Psoas muscle (tissue), 8 donors: ENCODE results near the gene DHX9. TPM values are rescaled to one million over a fixed set of nuclear protein-coding genes. Genes with fewer than 3 reads are reported as not detected.

ENCODE experiments used
- ATAC-seq, 4 donors: fragments of 200-7000 bp; cut with Tn5 transposase; one replicate each; pipeline ENCODE4 v1.9.1; 2020; ENCODE audit warnings: moderate library complexity in 3 of 4, mild to moderate bottlenecking in 2 of 4
- DNase-seq, 2 donors: peaks; one replicate each; pipeline ENCODE4 v3.0.0-alpha.2; 2020
- H3K27ac ChIP-seq: fragments of 200-600 bp; one replicate; pipeline ENCODE4 v1.8.0; 2022
- H3K27me3 ChIP-seq, 3 donors: fragments of 200-600 bp in 1 of 3; one replicate each; pipeline versions ENCODE4 v1.6.1 to v1.8.0; 2013 to 2022; ENCODE audit warnings: low read length in 2 of 3, mild to moderate bottlenecking in 2 of 3, moderate library complexity in 1 of 3; ENCODE audit not compliant: insufficient read depth in 3 of 3
- H3K36me3 ChIP-seq, 2 donors: fragments of 200-600 bp in 1 of 2; one replicate each; pipeline versions ENCODE4 v1.6.1 to v1.8.0; 2013 to 2022; ENCODE audit warnings: low read depth in 1 of 2, mild to moderate bottlenecking in 1 of 2, moderate library complexity in 1 of 2; ENCODE audit not compliant: insufficient read depth in 1 of 2
- H3K4me1 ChIP-seq: fragments of 200-600 bp; one replicate; pipeline ENCODE4 v1.8.0; 2022
- H3K4me3 ChIP-seq: fragments of 200-600 bp; one replicate; pipeline ENCODE4 v1.8.0; 2022; ENCODE audit warnings: mild to moderate bottlenecking
- H3K9me3 ChIP-seq: fragments of 200-600 bp; one replicate; pipeline ENCODE4 v1.8.0; 2022
- WGBS, 3 donors: extraction: QIAGEN DNeasy Blood & Tissue Kit; methylation state at CpG; one replicate each; pipeline versions ENCODE4 v1.1.6 to v1.1.7; 2013; 5-methylcytosine and 5-hydroxymethylcytosine counted together
- intact Hi-C, 2 donors: fragments of 100-400 bp; cut with DNase I; formaldehyde crosslinking; loops; one replicate each; pipeline versions ENCODE4 v1.11.0 to v1.14.2; 2022
- polyA plus RNA-seq, 3 donors: library from polyadenylated mRNA; stranded (reverse); fragments of 200-250 nt; gene quantifications; one replicate each; pipeline ENCODE4 v1.2.3, GENCODE V29; 2013
- total RNA-seq, 4 donors: library from RNA; stranded (reverse); fragmentation: NEBNext Ultra II Directional in 2 of 4; extraction: Animal tissue kit (Norgen Biotek cat#: 25700) in 2 of 4; gene quantifications; one replicate each; pipeline versions ENCODE4 v1.2.1 to v1.2.4, GENCODE V29; 2021 to 2023
- TF ChIP-seq, protein P1 (sequence below): fragments of 200-600 bp; IDR thresholded peaks from one replicate; pipeline ENCODE4 v1.8.0; 2022; ENCODE audit warnings: antibody characterized with exemption
- donor health status: healthy with polysubstance abuse.
- donor health status: DM: no; HTN: no; CAD: no; lungs with moderate emphysema.
- donor health status: Bipolar disorder and iron deficiency.
- donor health status: healthy.
- donor health status: DM: yes; HTN: yes; CAD: no.
- donor health status: DM: no; HTN: no; CAD: no.
- donor health status: DM: no; HTN: no; CAD: no.
- donor health status: DM: yes; HTN: yes; CAD: no.

DHX9 gene
- total and polyA plus RNA-seq, 7 donors = 31.8 to 60.3 (median 56.0) TPM

DNA sequence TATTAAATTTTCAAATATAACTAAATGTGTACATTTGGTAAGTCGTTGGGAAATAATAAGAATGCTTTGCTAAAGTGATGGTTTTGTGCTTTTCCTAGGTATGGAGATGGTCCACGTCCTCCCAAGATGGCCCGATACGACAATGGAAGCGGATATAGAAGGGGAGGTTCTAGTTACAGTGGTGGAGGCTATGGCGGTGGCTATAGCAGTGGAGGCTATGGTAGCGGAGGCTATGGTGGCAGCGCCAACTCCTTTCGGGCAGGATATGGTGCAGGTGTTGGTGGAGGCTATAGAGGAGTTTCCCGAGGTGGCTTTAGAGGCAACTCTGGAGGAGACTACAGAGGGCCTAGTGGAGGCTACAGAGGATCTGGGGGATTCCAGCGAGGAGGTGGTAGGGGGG is 47.8 kb downstream of the DHX9 start:
- no peak for DNase-seq
- Histone ChIP-seq H3K4me3 (no peak overlapping the region), H3K27me3 (no peaks in the 10 kb centered on the region), H3K4me1 (no peaks in the 10 kb centered on the region), H3K36me3 (peaks cover 13 to 72% of the 10 kb centered on the region in 2 donors), H3K27ac (no peak overlapping the region), H3K9me3 (no peaks in the 10 kb centered on the region)
- intact Hi-C loops = loop anchor here in 1 of 2 donors (5.0 to 10.0 kb wide), 2 partner anchors 35 to 238 kb away; no protein-coding TSS in a partner anchor
- TF ChIP-seq, protein P1, sequence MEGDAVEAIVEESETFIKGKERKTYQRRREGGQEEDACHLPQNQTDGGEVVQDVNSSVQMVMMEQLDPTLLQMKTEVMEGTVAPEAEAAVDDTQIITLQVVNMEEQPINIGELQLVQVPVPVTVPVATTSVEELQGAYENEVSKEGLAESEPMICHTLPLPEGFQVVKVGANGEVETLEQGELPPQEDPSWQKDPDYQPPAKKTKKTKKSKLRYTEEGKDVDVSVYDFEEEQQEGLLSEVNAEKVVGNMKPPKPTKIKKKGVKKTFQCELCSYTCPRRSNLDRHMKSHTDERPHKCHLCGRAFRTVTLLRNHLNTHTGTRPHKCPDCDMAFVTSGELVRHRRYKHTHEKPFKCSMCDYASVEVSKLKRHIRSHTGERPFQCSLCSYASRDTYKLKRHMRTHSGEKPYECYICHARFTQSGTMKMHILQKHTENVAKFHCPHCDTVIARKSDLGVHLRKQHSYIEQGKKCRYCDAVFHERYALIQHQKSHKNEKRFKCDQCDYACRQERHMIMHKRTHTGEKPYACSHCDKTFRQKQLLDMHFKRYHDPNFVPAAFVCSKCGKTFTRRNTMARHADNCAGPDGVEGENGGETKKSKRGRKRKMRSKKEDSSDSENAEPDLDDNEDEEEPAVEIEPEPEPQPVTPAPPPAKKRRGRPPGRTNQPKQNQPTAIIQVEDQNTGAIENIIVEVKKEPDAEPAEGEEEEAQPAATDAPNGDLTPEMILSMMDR = no peak
- ATAC-seq = no peak
- WGBS, 3 donors = 97% methylated on average over 11 of the region's 11 CpGs

DNA sequence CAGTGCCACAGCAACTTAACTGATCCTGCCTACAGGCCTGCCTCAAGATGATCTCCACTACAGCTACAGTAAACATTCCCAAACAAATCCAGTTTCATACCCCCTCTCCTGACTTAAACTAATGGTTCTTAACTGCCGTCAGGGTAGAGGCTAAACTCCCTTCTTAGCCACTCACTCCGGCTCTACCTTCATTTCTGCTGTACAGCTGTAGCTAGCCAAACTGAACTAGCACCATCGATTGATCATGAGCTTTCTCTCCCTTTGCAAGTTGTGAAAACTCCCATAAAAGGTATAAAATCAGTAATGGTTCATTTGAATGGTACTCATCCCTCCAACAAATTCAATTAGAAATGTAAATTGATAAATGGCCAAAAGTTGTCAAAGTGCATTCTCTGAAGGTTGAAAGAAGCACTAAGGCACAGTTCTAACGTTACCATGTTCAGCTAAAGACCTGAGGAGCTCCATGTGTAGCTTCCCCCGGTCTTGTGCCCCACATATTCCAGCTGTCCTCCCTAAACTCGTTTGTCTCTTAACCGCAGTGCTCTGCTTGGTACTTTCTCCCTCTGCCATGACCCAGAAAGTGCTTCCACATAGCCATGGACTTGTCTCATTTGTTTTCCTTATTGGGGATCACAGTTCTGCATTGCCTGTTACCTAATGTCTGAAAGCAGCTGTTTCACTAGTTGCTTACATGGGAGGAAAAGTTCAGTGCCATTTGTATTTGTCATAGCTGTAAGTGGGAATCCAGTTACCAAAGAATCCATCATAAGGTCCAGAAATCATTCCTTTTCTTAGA is 49.8 kb downstream of the DHX9 start:
- H3K4me1 ChIP-seq = no peaks in the 10 kb centered on the region
- TF ChIP-seq, protein P1 = no peak

DNA sequence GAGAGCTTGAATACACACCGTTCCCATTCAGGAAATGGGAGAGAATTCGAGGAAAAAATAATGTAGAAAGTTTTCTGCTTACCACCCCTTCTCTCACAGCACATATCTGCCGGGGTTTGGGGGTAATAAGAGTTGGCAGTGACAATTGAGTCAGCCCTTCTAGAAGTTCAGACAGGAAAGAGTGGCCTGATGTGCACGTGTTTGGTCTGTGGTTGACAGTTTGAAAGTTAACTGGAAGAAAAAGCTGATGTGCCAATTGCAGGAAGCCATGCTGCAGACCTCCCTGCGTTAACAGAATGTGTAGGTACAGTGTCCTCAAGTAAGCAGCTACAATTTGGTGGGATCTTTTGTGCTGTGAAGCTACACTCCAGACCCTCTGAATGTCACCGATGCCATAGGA is 50.9 kb downstream of the DHX9 start:
- no peaks in the 10 kb centered on the region for H3K27me3 ChIP-seq
- no peaks in the 10 kb centered on the region for H3K4me1 ChIP-seq
- TF ChIP-seq, protein P1 = no peak
- no peak overlapping the region for H3K4me3 ChIP-seq
- H3K27ac ChIP-seq = no peak overlapping the region
- peaks cover 4% of the 10 kb centered on the region for H3K9me3 ChIP-seq
- peaks cover 5 to 42% of the 10 kb centered on the region in 2 donors for H3K36me3 ChIP-seq
- DNase-seq = no peak
- ATAC-seq = peak in 2 of 4 donors; percentile 22 to 27
- WGBS, 3 donors = 66 to 70% (median 68%) methylated on average over 6 of the region's 6 CpGs
- intact Hi-C loops = loop anchor here in 1 of 2 donors (5.0 to 10.0 kb wide), 2 partner anchors 38 to 235 kb away; no protein-coding TSS in a partner anchor

More for the DNA sequence above, 49.8 kb downstream of the DHX9 start:
- Histone ChIP-seq H3K4me3 (no peak overlapping the region), H3K9me3 (peaks cover 4% of the 10 kb centered on the region), H3K36me3 (peaks cover 9 to 53% of the 10 kb centered on the region in 2 donors), H3K27ac (peak overlapping the region; percentile 3), H3K27me3 (no peaks in the 10 kb centered on the region)
- intact Hi-C loops = loop anchor here in 1 of 2 donors (5.0 to 10.0 kb wide), 2 partner anchors 37 to 236 kb away; no protein-coding TSS in a partner anchor
- 75 to 79% (median 76%) methylated on average over 7 of the region's 7 CpGs for WGBS, 3 donors
- ATAC-seq = peak; percentile 36 to 73 (median 46)
- DNase-seq = no peak

DNA sequence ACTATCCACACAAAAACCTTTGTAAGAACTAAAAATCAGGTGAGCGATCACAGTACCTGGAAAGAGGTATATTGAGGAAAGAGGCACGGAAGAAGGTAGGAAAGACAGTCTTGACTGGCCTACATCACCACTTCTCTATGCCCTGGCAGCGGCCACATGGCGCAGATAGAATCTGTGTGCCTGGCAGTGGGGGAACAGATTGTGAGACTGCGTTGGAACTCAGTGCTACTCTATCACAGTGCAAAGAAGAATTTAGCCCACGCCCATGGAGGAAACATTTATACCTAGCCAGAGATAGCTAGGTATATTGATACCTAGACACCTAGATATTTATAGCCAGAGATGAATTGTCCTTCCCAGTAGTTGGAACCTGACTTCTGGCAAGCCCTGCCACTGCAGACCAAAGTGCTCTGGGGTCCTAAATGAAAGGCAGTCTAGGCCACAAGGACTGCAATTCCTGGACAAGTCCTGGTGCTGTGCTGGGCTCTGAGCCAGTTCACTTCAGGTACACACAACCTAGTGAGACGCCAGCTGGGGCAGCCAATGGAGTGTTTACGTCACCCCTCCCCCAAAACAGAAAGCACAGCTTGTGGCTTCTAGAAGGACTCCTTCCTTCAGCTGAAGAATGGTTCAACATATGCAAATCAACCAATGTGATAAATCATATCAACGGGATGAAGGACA is 51.9 kb downstream of the DHX9 start:
- no peaks in the 10 kb centered on the region for H3K27me3 ChIP-seq
- H3K4me3 ChIP-seq = no peak overlapping the region
- WGBS, 3 donors = 89 to 93% (median 90%) methylated on average over 9 of the region's 9 CpGs
- TF ChIP-seq, protein P1 = no peak
- H3K4me1 ChIP-seq = no peaks in the 10 kb centered on the region
- intact Hi-C loops = no loop called here
- no peak overlapping the region for H3K27ac ChIP-seq
- H3K9me3 ChIP-seq = peaks cover 4% of the 10 kb centered on the region
- ATAC-seq (no peak), DNase-seq (no peak)
- peaks cover 0 to 31% of the 10 kb centered on the region in 2 donors for H3K36me3 ChIP-seq
